ENCODE results near the gene GTPBP2.

The GTPBP2 gene

DNA sequence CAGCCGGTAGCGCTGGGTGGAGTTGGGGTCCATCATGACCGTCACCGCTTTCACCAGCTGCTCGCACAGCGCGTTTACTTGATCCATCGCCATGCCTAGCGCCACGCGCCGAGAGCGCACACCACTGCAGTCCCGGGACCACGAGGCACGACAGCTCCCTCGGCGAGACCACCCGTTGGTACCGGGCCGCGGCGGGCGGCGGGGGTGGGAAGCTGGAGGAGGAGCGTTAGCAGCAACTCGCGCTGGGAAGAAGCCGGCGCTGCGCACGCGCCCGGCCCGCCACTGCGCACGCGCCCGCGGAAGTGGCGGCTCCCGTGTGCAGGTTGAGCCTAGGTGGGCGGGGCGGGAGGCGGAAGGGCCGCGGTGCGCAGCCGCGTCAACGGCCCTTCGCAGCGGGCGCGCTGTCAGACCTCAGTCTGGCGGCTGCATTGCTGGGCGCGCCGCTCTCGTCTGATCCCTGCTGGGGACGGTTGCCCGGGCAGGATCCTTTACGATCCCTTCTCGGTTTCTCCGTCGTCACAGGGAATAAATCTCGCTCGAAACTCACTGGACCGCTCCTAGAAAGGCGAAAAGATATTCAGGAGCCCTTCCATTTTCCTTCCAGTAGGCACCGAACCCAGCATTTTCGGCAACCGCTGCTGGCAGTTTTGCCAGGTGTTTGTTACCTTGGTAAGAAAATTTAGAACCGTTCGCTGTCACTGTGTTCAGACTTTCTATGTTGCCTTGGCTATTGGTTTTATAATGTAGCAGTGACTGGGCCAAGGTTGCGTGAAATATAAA is 53.1 kb downstream of the GTPBP2 start, which contains the start of the genes POLH and XPO5:
Gene POLH (plus strand): TSS at position 414 of the 780 bp plus-strand sequence. CDS start 6,135 bp downstream, outside the sequence.
Gene XPO5 (minus strand): TSS at position 267 of the 780 bp plus-strand sequence. CDS start 174 bp downstream, at position 93.
- peak; percentile 77 for DNase-seq (ENCODE audit: low read depth)

DNA sequence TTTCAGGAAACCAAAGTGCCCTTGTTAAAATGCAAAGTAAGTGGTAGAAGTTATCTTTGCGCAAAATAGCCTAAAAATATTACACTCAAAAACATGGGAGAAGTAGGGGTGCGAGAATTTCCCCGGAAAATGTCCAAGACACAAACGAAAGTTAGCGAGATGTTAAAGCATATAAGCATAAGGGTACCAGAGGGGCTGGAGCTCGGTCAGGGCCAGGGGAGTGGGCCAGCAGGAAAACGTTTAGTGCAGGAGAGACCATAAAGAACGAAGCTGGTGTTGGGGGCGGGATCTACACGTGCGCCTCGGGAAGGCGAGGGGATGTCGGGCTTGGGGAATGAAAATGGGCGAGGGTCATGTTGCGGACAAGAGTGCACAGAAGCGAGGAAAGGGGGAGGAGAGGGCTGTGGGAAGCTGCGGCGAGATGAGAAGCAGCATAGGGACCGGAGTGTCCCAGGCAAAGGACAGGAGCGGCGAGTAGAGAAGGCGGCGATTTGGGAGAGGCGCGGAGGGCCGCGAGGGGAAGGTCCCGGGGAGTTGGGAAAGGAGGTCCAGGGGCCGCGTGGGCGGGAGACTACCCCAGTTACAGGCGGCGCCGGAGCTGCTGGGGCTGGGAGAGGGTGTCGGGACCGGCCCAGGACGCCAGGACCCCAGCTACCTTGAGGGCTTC is 53.8 kb downstream of the GTPBP2 start:
- DNase-seq (ENCODE audit: low read depth) = no peak

DNA sequence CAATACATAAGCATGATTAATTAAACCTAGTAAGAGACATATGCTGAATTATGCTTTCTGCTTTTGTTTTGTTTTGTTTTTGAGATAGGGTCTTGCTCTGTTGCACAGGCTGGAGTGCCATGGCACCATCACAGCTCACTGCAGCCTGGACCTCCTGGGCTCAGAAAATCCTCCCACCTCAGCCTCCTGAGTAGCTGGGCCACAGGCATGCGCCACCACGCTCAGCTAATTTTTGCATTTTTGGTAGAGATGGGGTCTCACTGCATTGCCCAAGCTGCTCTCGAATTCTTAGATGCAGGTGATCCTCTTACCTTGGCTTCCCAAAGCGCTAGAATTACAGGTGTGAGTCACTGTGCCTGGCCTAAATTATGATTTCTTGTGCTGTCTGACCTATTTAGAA is 57.0 kb downstream of the GTPBP2 start:
- no peak for DNase-seq (ENCODE audit: low read depth)

DNA sequence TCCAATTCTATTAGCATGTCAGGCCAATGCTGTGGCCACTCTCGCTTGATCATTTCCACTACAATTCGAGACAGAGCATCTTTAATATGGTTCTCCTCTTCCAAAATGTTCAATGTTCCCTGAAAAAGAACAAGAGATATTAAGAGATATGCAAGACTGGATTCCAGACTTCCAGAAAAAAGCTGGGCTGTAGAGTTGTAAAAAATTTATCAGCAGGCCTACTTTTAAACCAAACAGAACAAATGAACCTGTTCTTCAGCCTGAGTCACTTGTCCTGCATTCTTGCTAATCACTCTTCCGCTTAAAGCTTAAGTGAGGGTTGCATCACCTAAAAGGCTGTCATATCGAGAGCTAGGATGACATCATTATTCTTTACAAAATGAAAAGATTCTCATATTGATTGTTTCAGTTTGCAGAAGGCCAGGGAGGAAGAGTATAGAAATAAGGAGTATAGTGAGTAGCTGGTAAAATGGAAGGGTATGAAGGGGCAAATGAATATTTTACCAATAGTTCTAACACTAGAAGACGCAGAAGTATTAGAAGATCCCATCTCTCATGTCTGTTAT is 58.1 kb downstream of the GTPBP2 start:
- no peak for DNase-seq (ENCODE audit: low read depth)

Data from stimulated activated CD8-positive, alpha-beta memory T cell treated with anti-CD3 and anti-CD28 coated beads, Interleukin-15, amount 100 ng/mL, for 1 hour (primary cell).